Brain microvascular endothelial cell (primary cell): ENCODE data around the gene AFP.

Experiments used
- DNase-seq: peaks from one replicate; pipeline ENCODE4 v3.0.0-alpha.2; 2020
- H3K27ac ChIP-seq: fragments of 250-450 bp; sonication (Bioruptor Pico); 2 replicates; pipeline ENCODE4 v1.5.1; 2020; ENCODE audit warnings: mild to moderate bottlenecking, moderate library complexity
- H3K27me3 ChIP-seq: fragments of 250-450 bp; sonication (Bioruptor Pico); replicated peaks from 2 replicates; pipeline ENCODE4 v1.5.1; 2020; ENCODE audit warnings: mild to moderate bottlenecking
- H3K36me3 ChIP-seq: fragments of 250-450 bp; sonication (Bioruptor Pico); replicated peaks from 2 replicates; pipeline ENCODE4 v1.5.1; 2020; ENCODE audit warnings: mild to moderate bottlenecking
- H3K4me3 ChIP-seq: 2 replicates; pipeline ENCODE4 v1.5.1; 2011; ENCODE audit warnings: low read depth, mild to moderate bottlenecking, control low read depth, low read length, moderate library complexity
- in situ Hi-C: cut with HindIII; loops from 2 replicates; pipeline ENCODE4 v1.10.0; 2017; ENCODE audit warnings: low sequenced_read_pairs, low pct_ligation_motif_present
- TF ChIP-seq, protein P1 (sequence below): IDR thresholded peaks from 2 replicates; pipeline ENCODE4 v1.5.1; 2011; ENCODE audit warnings: low read depth, mild to moderate bottlenecking, moderate library complexity, low read length, control low read depth, inconsistent platforms; ENCODE audit errors: missing control alignments

The AFP gene

GRCh38 chr4:73405138-73405537 is 30.9 kb upstream of the AFP start:
- no peak overlapping the region for H3K4me3 ChIP-seq
- in situ Hi-C loops, result no loop called here
- no peak for DNase-seq
- peaks cover 2% of the 10 kb centered on the region for H3K27me3 ChIP-seq
- no peaks in the 10 kb centered on the region for H3K36me3 ChIP-seq
- TF ChIP-seq, protein P1, sequence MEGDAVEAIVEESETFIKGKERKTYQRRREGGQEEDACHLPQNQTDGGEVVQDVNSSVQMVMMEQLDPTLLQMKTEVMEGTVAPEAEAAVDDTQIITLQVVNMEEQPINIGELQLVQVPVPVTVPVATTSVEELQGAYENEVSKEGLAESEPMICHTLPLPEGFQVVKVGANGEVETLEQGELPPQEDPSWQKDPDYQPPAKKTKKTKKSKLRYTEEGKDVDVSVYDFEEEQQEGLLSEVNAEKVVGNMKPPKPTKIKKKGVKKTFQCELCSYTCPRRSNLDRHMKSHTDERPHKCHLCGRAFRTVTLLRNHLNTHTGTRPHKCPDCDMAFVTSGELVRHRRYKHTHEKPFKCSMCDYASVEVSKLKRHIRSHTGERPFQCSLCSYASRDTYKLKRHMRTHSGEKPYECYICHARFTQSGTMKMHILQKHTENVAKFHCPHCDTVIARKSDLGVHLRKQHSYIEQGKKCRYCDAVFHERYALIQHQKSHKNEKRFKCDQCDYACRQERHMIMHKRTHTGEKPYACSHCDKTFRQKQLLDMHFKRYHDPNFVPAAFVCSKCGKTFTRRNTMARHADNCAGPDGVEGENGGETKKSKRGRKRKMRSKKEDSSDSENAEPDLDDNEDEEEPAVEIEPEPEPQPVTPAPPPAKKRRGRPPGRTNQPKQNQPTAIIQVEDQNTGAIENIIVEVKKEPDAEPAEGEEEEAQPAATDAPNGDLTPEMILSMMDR, result no peak
- no peak overlapping the region for H3K27ac ChIP-seq

DNA sequence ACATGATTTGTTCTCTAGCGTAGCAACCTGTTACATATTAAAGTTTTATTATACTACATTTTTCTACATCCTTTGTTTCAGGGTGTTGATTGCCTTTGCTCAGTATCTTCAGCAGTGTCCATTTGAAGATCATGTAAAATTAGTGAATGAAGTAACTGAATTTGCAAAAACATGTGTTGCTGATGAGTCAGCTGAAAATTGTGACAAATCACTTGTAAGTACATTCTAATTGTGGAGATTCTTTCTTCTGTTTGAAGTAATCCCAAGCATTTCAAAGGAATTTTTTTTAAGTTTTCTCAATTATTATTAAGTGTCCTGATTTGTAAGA is 29.5 kb upstream of the AFP start:
- H3K27ac ChIP-seq, result no peak overlapping the region
- in situ Hi-C loops, result no loop called here
- TF ChIP-seq, protein P1, result no peak

GRCh38 chr4:73407227-73407673 is 28.8 kb upstream of the AFP start:
- Histone ChIP-seq H3K27ac (no peak overlapping the region), H3K27me3 (peaks cover 2% of the 10 kb centered on the region), H3K36me3 (no peaks in the 10 kb centered on the region), H3K4me3 (no peak overlapping the region)
- TF ChIP-seq, protein P1, result no peak
- DNase-seq, result no peak
- in situ Hi-C loops, result no loop called here

More for the DNA sequence above, 29.5 kb upstream of the AFP start:
- H3K36me3 ChIP-seq, result no peaks in the 10 kb centered on the region
- H3K4me3 ChIP-seq, result no peak overlapping the region
- DNase-seq, result no peak
- peaks cover 2% of the 10 kb centered on the region for H3K27me3 ChIP-seq

DNA sequence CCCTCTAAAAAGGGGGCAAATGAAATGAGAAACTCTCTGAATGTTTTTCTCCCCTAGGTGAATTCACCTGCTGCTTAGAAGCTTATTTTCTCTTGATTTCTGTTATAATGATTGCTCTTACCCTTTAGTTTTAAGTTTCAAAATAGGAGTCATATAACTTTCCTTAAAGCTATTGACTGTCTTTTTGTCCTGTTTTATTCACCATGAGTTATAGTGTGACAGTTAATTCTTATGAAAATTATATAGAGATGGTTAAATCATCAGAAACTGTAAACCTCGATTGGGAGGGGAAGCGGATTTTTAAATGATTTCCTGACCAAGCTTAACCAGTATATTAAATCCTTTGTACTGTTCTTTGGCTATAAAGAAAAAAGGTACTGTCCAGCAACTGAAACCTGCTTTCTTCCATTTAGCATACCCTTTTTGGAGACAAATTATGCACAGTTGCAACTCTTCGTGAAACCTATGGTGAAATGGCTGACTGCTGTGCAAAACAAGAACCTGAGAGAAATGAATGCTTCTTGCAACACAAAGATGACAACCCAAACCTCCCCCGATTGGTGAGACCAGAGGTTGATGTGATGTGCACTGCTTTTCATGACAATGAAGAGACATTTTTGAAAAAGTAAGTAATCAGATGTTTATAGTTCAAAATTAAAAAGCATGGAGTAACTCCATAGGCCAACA is 27.7 kb upstream of the AFP start:
- TF ChIP-seq, protein P1, result no peak
- in situ Hi-C loops, result no loop called here
- DNase-seq, result no peak

DNA sequence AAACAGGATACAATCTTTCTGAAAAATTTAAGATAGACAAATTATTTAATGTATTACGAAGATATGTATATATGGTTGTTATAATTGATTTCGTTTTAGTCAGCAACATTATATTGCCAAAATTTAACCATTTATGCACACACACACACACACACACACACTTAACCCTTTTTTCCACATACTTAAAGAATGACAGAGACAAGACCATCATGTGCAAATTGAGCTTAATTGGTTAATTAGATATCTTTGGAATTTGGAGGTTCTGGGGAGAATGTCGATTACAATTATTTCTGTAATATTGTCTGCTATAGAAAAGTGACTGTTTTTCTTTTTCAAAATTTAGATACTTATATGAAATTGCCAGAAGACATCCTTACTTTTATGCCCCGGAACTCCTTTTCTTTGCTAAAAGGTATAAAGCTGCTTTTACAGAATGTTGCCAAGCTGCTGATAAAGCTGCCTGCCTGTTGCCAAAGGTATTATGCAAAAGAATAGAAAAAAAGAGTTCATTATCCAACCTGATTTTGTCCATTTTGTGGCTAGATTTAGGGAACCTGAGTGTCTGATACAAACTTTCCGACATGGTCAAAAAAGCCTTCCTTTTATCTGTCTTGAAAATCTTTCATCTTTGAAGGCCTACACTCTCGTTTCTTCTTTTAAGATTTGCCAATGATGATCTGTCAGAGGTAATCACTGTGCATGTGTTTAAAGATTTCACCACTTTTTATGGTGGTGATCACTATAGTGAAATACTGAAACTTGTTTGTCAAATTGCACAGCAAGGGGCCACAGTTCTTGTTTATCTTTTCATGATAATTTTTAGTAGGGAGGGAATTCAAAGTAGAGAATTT is 26.8 kb upstream of the AFP start:
- no peaks in the 10 kb centered on the region for H3K36me3 ChIP-seq
- no peak for DNase-seq
- in situ Hi-C loops, result no loop called here
- H3K27ac ChIP-seq, result no peak overlapping the region
- H3K27me3 ChIP-seq, result peaks cover 2% of the 10 kb centered on the region
- TF ChIP-seq, protein P1, result no peak
- no peak overlapping the region for H3K4me3 ChIP-seq

More for the DNA sequence above, 27.7 kb upstream of the AFP start:
- Histone ChIP-seq H3K27me3 (peaks cover 2% of the 10 kb centered on the region), H3K27ac (no peak overlapping the region), H3K4me3 (no peak overlapping the region), H3K36me3 (no peaks in the 10 kb centered on the region)
